ENCODE results near the gene CEP44.

The CEP44 gene

DNA sequence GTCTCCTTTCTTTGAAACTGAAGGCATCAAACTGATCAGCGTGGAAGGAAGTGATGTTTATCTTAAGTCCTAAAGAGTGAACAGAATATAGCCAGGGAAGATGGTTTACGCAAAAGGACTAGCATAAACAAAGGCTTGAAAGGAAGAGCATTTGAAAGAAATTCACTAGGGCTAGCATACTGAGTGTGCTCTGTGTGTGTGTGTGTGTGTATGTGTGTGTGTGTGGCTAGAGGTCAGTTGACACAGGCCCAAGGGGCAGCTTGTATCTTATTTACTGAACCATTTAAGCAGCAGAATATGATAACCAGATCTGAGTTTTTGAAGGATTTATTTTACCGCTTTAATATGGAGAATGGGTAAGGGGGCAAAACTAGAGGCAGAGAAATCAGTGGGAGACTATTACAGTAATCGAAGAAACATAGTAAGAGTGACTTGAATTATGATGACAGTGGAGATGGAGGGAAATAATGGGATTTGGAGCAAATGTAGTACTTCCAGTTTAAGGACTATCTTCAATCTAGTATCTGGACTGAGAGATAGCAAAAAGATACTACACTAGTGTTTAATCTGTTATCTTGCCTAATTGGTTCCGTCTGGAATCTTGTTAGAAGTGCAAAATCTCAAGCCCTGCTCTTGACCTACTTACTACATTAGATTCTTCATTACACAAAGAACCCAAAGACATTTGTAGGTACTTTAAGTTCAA is 36.9 kb downstream of the CEP44 start:
- H3K27ac ChIP-seq, result no peak overlapping the region
- H3K9me3 ChIP-seq (replicated peaks in 1 of 11), result no peaks in the 10 kb centered on the region
- no peak for TF ChIP-seq Cebpa-rat (IDR thresholded peaks at IDR 0.05)
- H4K20me1 ChIP-seq, result no peaks in the 10 kb centered on the region
- no peaks in the 10 kb centered on the region for H3K27me3 ChIP-seq
- no peak overlapping the region for H3K4me3 ChIP-seq
- H3K9ac ChIP-seq, result no peak overlapping the region
- peaks cover 0 to 30% (median 16%) of the 10 kb centered on the region in 11 experiments; a peak in 14 of 22 replicates for H3K36me3 ChIP-seq
- H3K4me2 ChIP-seq, result no peak overlapping the region
- no peaks in the 10 kb centered on the region for H3K4me1 ChIP-seq

DNA sequence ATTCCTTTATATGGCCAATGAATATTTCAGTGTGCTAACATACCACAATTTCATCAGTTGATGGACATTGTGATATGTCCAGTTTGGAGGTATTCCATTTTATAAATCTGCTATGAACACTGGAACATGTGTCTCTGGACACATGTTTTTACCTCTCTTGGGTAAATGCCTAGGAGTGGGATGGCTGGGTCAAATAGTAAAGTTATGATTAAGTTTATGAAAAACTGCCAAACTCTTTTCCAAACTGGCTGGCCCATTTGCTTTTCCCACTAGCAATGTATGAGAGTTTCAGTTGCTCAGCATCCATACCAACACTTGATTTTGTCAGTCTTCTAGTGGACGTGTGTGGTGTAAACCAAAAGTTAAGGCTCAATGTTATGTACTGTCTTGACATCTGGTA is 40.5 kb downstream of the CEP44 start:
- Histone ChIP-seq H3K36me3 (peaks cover 0 to 9% (median 0%) of the 10 kb centered on the region in 11 experiments; a peak in 6 of 22 replicates), H3K4me2 (no peak overlapping the region), H4K20me1 (no peaks in the 10 kb centered on the region), H3K27ac (no peak overlapping the region), H3K9ac (no peak overlapping the region), H3K9me3 (replicated peaks in 1 of 11) (no peaks in the 10 kb centered on the region), H3K4me1 (no peaks in the 10 kb centered on the region), H3K4me3 (no peak overlapping the region), H3K27me3 (no peaks in the 10 kb centered on the region)
- TF ChIP-seq Cebpa-rat (IDR thresholded peaks at IDR 0.05), result no peak

DNA sequence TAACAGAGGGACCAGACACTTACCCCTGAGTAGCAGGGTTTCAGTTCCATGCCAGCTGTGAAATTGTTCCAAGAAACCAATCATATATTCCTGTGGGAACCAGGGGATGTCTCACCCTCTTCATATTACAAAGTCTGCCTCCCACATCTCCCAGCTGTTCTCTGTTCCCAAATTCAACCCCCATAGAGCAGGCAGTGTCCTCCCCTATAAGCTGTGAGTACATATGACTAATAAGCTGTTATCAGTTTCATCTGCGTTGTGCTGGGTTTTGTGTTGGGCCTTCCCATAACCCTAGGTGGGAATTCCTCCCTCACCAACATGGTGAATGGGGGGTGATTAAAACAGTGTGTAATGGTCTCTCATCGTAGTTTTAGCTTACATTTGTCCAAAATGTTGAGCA is 41.0 kb downstream of the CEP44 start:
- Histone ChIP-seq H4K20me1 (no peaks in the 10 kb centered on the region), H3K27ac (no peak overlapping the region), H3K36me3 (peaks cover 0 to 9% (median 0%) of the 10 kb centered on the region in 11 experiments; a peak in 6 of 22 replicates), H3K27me3 (no peaks in the 10 kb centered on the region), H3K4me2 (no peak overlapping the region), H3K9ac (no peak overlapping the region), H3K4me3 (no peak overlapping the region), H3K9me3 (replicated peaks in 1 of 11) (no peaks in the 10 kb centered on the region), H3K4me1 (no peaks in the 10 kb centered on the region)
- TF ChIP-seq Cebpa-rat (IDR thresholded peaks at IDR 0.05), result no peak

DNA sequence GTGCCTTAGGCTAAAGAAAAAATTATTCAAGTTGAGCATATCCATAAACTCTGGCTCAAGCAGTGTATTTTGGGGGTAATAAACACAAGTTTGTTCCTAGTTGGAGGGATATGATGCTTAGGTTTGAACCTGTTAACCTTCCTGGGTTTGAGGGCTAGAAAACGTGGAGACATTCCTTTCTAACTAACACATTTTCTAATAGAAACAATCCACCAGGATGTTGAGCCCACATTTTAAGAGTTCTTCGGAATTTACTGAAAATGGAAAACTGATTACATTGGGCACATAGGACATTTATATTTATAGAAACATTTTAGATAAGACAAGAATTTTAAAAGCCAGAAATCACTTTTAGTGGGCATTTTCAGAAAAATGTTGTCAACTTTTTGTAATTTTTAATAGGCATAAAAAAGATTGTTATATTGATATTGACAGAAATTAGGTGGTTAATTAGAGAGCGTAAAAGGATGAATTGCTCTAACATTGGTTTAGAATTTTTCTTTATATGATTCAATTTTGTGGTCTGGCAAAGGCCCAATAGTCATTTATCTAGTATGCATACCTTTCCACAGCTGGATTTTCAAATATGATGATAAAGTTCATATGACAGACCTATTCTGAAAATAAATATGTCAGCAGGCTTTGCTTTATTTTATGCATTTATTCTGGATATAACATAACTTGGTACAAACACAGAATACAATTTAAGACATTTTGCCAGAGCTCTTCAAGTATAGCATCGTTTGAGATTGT is 49.2 kb downstream of the CEP44 start:
- H3K36me3 ChIP-seq, result no peaks in the 10 kb centered on the region; a peak in 1 of 22 replicates
- TF ChIP-seq Cebpa-rat (IDR thresholded peaks at IDR 0.05), result no peak
- H3K9ac ChIP-seq, result no peak overlapping the region
- H4K20me1 ChIP-seq, result no peaks in the 10 kb centered on the region
- H3K4me2 ChIP-seq, result no peak overlapping the region
- no peaks in the 10 kb centered on the region for H3K27me3 ChIP-seq
- H3K4me3 ChIP-seq, result no peak overlapping the region
- no peaks in the 10 kb centered on the region for H3K4me1 ChIP-seq
- no peaks in the 10 kb centered on the region for H3K9me3 ChIP-seq (replicated peaks in 1 of 11)
- H3K27ac ChIP-seq, result no peak overlapping the region

DNA sequence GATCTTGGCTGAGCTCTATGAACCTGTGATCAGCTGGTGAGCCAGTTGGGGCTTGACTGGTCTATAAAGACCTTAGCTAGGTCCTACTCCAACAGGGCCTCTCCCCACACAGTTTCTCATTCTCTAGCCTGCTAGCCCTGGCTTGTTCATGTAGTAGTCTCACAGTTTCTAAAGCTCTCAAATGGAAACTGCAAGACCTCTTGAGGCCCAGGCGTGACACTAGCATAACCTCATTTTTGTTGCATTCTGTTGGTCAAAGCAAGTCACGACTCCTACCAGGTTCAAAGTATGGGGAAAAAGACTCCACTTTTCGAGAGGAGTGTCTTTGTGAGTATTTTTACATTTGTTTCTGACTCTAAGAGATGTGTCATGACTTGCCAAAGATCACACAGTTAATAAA is 50.9 kb downstream of the CEP44 start:
- no peak for TF ChIP-seq Cebpa-rat (IDR thresholded peaks at IDR 0.05)
- Histone ChIP-seq H3K27me3 (no peaks in the 10 kb centered on the region), H4K20me1 (no peaks in the 10 kb centered on the region), H3K4me3 (no peak overlapping the region), H3K4me2 (no peak overlapping the region), H3K27ac (no peak overlapping the region), H3K4me1 (no peaks in the 10 kb centered on the region), H3K36me3 (no peaks in the 10 kb centered on the region; a peak in 1 of 22 replicates), H3K9ac (no peak overlapping the region), H3K9me3 (replicated peaks in 1 of 11) (no peaks in the 10 kb centered on the region)

DNA sequence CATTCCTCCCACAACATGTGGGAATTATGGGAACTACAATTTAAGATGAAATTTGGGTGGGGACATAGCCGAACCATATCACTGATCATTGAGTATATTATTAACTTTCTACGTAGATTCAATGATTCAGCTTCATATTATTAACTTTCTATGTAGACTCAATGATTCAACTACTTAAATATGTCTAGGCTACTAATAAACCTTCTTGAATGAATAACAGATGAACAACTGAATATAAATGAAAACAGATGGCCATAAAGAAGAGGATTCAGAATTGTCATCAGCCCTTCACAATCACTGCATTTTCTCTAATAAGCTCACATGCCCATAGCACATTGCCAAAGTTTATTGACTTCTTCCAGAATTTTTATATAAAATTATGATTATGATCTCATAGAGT is 57.0 kb downstream of the CEP44 start:
- Histone ChIP-seq H3K4me3 (no peak overlapping the region), H3K27me3 (no peaks in the 10 kb centered on the region), H3K36me3 (no peaks in the 10 kb centered on the region), H3K4me1 (no peaks in the 10 kb centered on the region), H3K9me3 (replicated peaks in 1 of 11) (no peaks in the 10 kb centered on the region), H3K9ac (no peak overlapping the region), H3K27ac (no peak overlapping the region), H4K20me1 (no peaks in the 10 kb centered on the region), H3K4me2 (no peak overlapping the region)
- no peak for TF ChIP-seq Cebpa-rat (IDR thresholded peaks at IDR 0.05)

DNA sequence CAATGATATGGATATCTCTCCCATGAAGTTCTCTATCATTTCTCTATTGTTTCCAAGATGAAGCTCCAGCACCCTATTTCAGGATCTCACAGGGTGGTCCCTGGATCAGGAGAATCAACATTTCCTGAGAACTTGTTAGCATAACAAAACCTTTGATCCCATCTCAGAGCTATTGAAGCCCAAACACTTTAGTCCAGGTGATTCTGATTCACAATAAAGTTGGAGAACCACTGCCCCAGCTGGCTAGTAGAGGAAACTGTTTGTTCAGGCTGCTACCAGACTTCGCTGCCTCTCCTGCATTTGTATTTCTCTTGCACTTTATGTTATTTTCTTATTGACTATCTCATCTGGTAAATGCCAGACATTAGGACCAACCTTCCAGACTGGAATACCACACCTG is 65.4 kb downstream of the CEP44 start:
- Histone ChIP-seq H3K4me2 (no peak overlapping the region), H3K4me1 (no peaks in the 10 kb centered on the region; a peak in 1 of 20 replicates), H4K20me1 (no peaks in the 10 kb centered on the region), H3K27me3 (no peaks in the 10 kb centered on the region), H3K4me3 (no peak overlapping the region), H3K27ac (no peak overlapping the region), H3K36me3 (peaks cover 0 to 7% (median 0%) of the 10 kb centered on the region in 11 experiments; a peak in 1 of 22 replicates), H3K9ac (no peak overlapping the region), H3K9me3 (replicated peaks in 1 of 11) (peaks cover 0 to 7% (median 0%) of the 10 kb centered on the region in 11 experiments; a peak in 4 of 22 replicates)
- TF ChIP-seq Cebpa-rat (IDR thresholded peaks at IDR 0.05), result no peak

DNA sequence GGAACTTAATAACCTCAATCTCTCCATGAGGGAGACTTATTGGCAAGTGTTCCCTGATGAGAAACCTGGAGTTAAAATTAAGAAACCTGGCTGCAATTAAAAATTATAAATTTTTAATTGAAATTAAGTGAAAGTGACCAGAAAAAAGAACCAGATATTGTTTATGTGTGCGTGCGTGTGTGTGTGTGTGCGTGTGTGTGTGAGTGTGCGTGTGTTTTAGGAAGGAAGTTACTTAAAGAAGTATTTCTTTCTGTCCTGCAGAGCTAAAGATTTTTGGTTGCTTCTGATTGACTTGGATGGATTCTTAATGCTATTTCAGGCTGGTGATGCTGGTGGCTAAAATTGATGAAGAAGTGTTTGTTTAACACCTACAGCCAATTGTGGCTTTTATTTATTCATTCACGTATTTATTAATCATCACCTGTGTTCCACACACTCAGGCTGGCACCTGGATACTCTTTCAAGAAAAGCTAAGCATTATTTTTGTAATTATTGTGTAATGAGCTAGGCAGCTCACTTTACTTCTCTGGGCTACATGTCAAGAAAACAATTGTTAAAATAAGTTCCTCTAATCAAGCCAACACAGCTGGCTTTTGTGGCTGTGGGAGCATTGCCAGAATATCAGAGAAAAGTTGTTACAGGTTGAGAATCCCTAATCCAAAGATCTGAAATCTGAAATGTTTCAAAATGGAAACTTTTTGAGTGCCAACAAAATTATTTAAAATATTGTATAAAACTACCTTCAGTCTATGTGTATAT is 68.5 kb downstream of the CEP44 start:
- no peaks in the 10 kb centered on the region for H4K20me1 ChIP-seq
- peaks cover 0 to 7% (median 0%) of the 10 kb centered on the region in 11 experiments; a peak in 1 of 22 replicates for H3K36me3 ChIP-seq
- no peak overlapping the region for H3K27ac ChIP-seq
- H3K9me3 ChIP-seq (replicated peaks in 1 of 11), result peaks cover 0 to 7% (median 0%) of the 10 kb centered on the region in 11 experiments; a peak in 4 of 22 replicates
- H3K4me1 ChIP-seq, result no peaks in the 10 kb centered on the region; a peak in 1 of 20 replicates
- no peaks in the 10 kb centered on the region for H3K27me3 ChIP-seq
- no peak for TF ChIP-seq Cebpa-rat (IDR thresholded peaks at IDR 0.05)
- H3K4me3 ChIP-seq, result no peak overlapping the region
- H3K9ac ChIP-seq, result no peak overlapping the region
- H3K4me2 ChIP-seq, result no peak overlapping the region

DNA sequence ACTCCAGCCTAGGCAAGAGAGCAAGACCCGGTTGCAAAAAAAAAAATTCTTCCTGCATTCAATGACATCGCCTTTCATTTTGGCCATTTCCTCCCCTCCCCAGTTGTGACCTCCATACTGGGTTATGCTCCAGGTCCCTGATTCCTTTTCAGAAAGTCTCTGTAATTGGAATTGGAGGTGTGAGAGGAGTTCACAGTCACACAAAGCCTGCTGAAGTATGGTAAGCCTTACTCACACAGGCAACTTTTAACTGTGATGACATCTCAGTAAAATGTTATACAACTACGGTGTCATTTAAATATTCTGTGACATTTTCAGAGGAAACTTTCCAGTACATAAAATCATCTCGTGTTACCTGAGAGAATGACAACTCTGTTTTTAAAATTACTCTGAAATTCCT is 73.6 kb downstream of the CEP44 start:
- no peaks in the 10 kb centered on the region for H3K36me3 ChIP-seq
- H3K27me3 ChIP-seq, result no peaks in the 10 kb centered on the region
- no peaks in the 10 kb centered on the region for H3K9me3 ChIP-seq (replicated peaks in 1 of 11)
- TF ChIP-seq Cebpa-rat (IDR thresholded peaks at IDR 0.05), result no peak
- no peaks in the 10 kb centered on the region for H4K20me1 ChIP-seq
- no peak overlapping the region for H3K4me3 ChIP-seq
- peaks cover 0 to 14% (median 4%) of the 10 kb centered on the region in 10 experiments; a peak in 9 of 20 replicates for H3K4me1 ChIP-seq
- H3K27ac ChIP-seq, result no peak overlapping the region
- H3K9ac ChIP-seq, result no peak overlapping the region
- H3K4me2 ChIP-seq, result no peak overlapping the region
